Ascending aorta (tissue), 2 donors: ENCODE measurements around the gene CLDN11. TPM values are rescaled to one million over a fixed set of nuclear protein-coding genes. Genes with fewer than 3 reads are reported as not detected.

ENCODE experiments used
- DNase-seq, 2 donors: peaks; one replicate each; pipeline ENCODE4 v3.0.0-alpha.2; 2019; ENCODE audit warnings: low spot score in 2 of 2
- H3K27ac ChIP-seq, 2 donors: fragments of 200-600 bp; sonication (generic); one replicate each; pipeline ENCODE4 v1.5.1; 2016 to 2017; ENCODE audit warnings: mild to moderate bottlenecking in 1 of 2
- H3K27me3 ChIP-seq: fragments of 200-600 bp; sonication (generic); one replicate; pipeline ENCODE4 v1.5.1; 2017
- H3K36me3 ChIP-seq, 2 donors: fragments of 200-600 bp; sonication (generic); one replicate each; pipeline ENCODE4 v1.5.1; 2016
- H3K4me1 ChIP-seq, 2 donors: fragments of 200-600 bp; sonication (generic); one replicate each; pipeline ENCODE4 v1.5.1; 2016 to 2017; ENCODE audit warnings: mild to moderate bottlenecking in 1 of 2
- H3K4me3 ChIP-seq, 2 donors: fragments of 200-600 bp; sonication (generic); one replicate each; pipeline ENCODE4 v1.5.1; 2016 to 2017; ENCODE audit warnings: mild to moderate bottlenecking in 1 of 2
- H3K9me3 ChIP-seq, 2 donors: fragments of 200-600 bp; sonication (generic); one replicate each; pipeline ENCODE4 v1.5.1; 2016
- CTCF ChIP-seq, 3 experiments: fragments of 200-600 bp in 2 of 3; fragments of 450-650 bp in 1 of 3; sonication (generic) in 2 of 3; IDR thresholded peaks; one replicate each; pipeline ENCODE4 v1.5.1; 2016 to 2019; ENCODE audit warnings: antibody characterized with exemption in 3 of 3, mild to moderate bottlenecking in 1 of 3, moderate library complexity in 1 of 3
- intact Hi-C: fragments of 100-400 bp; cut with DNase I; formaldehyde crosslinking; loops from one replicate; pipeline ENCODE4 v1.15.1; 2023
- total RNA-seq: library from RNA; depleted of rRNA; stranded (reverse); fragments of >200 nt; gene quantifications from one replicate; pipeline ENCODE4 v1.1.0, GENCODE V29; 2016

Gene CLDN11
- total RNA-seq, 1 donor from 2014 or later = 7.0 TPM

GRCh38 chr3:170387950-170388349 lies 30.7 kb upstream of the CLDN11 start:
- intact Hi-C loops = no loop called here

GRCh38 chr3:170391108-170391507 lies 27.6 kb upstream of the CLDN11 start:
- no peak for TF ChIP-seq CTCF (IDR thresholded peaks at IDR 0.05)
- H3K4me1 ChIP-seq = no peaks in the 10 kb centered on the region
- H3K27me3 ChIP-seq = no peaks in the 10 kb centered on the region
- peaks cover 24 to 48% of the 10 kb centered on the region in 2 donors for H3K36me3 ChIP-seq
- no peak overlapping the region for H3K4me3 ChIP-seq
- intact Hi-C loops = no loop called here
- DNase-seq = no peak
- no peak overlapping the region for H3K27ac ChIP-seq
- no peaks in the 10 kb centered on the region for H3K9me3 ChIP-seq

More at GRCh38 chr3:170387950-170388349, 30.7 kb upstream of the CLDN11 start:
- Histone ChIP-seq H3K9me3 (no peaks in the 10 kb centered on the region), H3K27me3 (no peaks in the 10 kb centered on the region), H3K36me3 (peaks cover 38 to 71% of the 10 kb centered on the region in 2 donors), H3K27ac (no peak overlapping the region), H3K4me3 (no peak overlapping the region), H3K4me1 (no peaks in the 10 kb centered on the region)
- no peak for TF ChIP-seq CTCF (IDR thresholded peaks at IDR 0.05)
- DNase-seq = no peak

DNA sequence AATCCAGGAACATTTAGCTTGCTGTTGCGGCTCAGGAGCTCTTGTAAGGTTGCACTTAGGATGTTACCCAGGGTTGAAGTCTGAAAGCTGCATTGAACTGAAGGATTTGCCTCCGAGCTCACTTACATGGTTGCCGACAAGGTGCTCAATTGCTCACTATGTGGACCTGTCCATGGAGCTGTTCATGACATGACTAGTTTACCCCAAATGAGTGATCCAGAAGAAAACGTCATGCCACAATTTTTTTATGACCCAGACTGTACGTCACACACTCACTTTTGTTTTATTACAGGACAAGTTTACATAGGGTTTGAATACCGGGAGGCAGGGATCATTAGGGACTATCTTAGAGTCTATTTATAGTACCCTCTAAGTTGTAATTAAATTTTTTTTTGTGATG lies 21.0 kb upstream of the CLDN11 start:
- no peak for TF ChIP-seq CTCF (IDR thresholded peaks at IDR 0.05)
- intact Hi-C loops = no loop called here
- no peak overlapping the region for H3K4me3 ChIP-seq
- H3K4me1 ChIP-seq = no peaks in the 10 kb centered on the region
- H3K36me3 ChIP-seq = peaks cover 5 to 7% of the 10 kb centered on the region in 2 donors
- no peak for DNase-seq
- no peak overlapping the region for H3K27ac ChIP-seq
- no peaks in the 10 kb centered on the region for H3K27me3 ChIP-seq
- no peaks in the 10 kb centered on the region for H3K9me3 ChIP-seq

- intact Hi-C loops = no loop called here
- Histone ChIP-seq H3K4me3 (no peak overlapping the region), H3K36me3 (no peaks in the 10 kb centered on the region), H3K9me3 (no peaks in the 10 kb centered on the region), H3K4me1 (no peaks in the 10 kb centered on the region), H3K27ac (no peak overlapping the region), H3K27me3 (no peaks in the 10 kb centered on the region)
- no peak for TF ChIP-seq CTCF (IDR thresholded peaks at IDR 0.05)
- no peak for DNase-seq
Observed at GRCh38 chr3:170405101-170405500, 13.6 kb upstream of the CLDN11 start.

- DNase-seq = no peak
- intact Hi-C loops = loop anchor here (2.0 kb wide), 1 partner anchor 100 kb away; no protein-coding TSS in a partner anchor
- no peaks in the 10 kb centered on the region for H3K27me3 ChIP-seq
- H3K4me1 ChIP-seq = no peaks in the 10 kb centered on the region
- no peak overlapping the region for H3K27ac ChIP-seq
- no peaks in the 10 kb centered on the region for H3K36me3 ChIP-seq
- peak in 2 of 3 experiments; percentile 34 to 58 for TF ChIP-seq CTCF (IDR thresholded peaks at IDR 0.05)
- H3K4me3 ChIP-seq = no peak overlapping the region
- no peaks in the 10 kb centered on the region for H3K9me3 ChIP-seq
Observed at GRCh38 chr3:170410428-170411029, 8.1 kb upstream of the CLDN11 start.

GRCh38 chr3:170413291-170413690 lies 5.4 kb upstream of the CLDN11 start:
- Histone ChIP-seq H3K36me3 (no peaks in the 10 kb centered on the region), H3K9me3 (no peaks in the 10 kb centered on the region), H3K27me3 (no peaks in the 10 kb centered on the region), H3K4me1 (peaks cover 0 to 2% of the 10 kb centered on the region in 2 donors), H3K4me3 (no peak overlapping the region), H3K27ac (no peak overlapping the region)
- intact Hi-C loops = no loop called here
- DNase-seq = no peak
- no peak for TF ChIP-seq CTCF (IDR thresholded peaks at IDR 0.05)
